K562 (cell line): ENCODE measurements around the gene SAP130. TPM values are rescaled to one million over a fixed set of nuclear protein-coding genes. Genes with fewer than 3 reads are reported as not detected.

Source experiments
- ATAC-seq: fragments of 200-7000 bp; cut with Tn5 transposase; 3 replicates; pipeline ENCODE4 v1.9.1; 2020; ENCODE audit warnings: moderate library complexity
- BruUV-seq: library from RNA; stranded (reverse); fragments of 400-500 nt; replicated peaks from 2 replicates; lab custom pipeline; 2021; lab: Mats Ljungman, UMichigan
- CTCF ChIA-PET: fragments of 300-600 bp; formaldehyde crosslinking; extraction: SDS; loops from one replicate; lab custom pipeline; 2021; ENCODE audit warnings: low intra/inter-chr PET ratio; lab: Yijun Ruan, JAX
- POLR2A ChIA-PET: fragments of 300-600, 350-650 bp; sonication (Branson Sonifier 250); formaldehyde crosslinking; extraction: SDS; loops from one replicate; lab custom pipeline; 2021; ENCODE audit warnings: antibody characterized with exemption, inconsistent platforms; lab: Yijun Ruan, JAX
- DNase-seq, 4 experiments: peaks; one replicate each; pipeline versions ENCODE4 v3.0.0 to v3.0.0-alpha.2; 2011 to 2018; ENCODE audit warnings: low spot score in 3 of 4, mixed read lengths in 3 of 4; ENCODE audit errors: extremely low read depth in 1 of 4
- FAIRE-seq: peaks from 2 replicates; lab custom pipeline; 2011; peaks lifted over from hg19 to GRCh38; lab: Jason Lieb, UNC
- H2AFZ ChIP-seq: 2 replicates; pipeline ENCODE4 v1.6.0; 2011; ENCODE audit warnings: low read depth, low read length, control low read depth, inconsistent platforms
- H3K27ac ChIP-seq: fragments of 200-600 bp; 3 replicates; pipeline ENCODE4 v1.8.0; 2011; ENCODE audit warnings: low read depth, mild to moderate bottlenecking, control low read depth, inconsistent platforms, low read length, moderate library complexity, mixed read lengths; ENCODE audit errors: extremely low read depth
- H3K27me3 ChIP-seq, 2 experiments: fragments of 300-600 bp in 1 of 2; 2 replicates in 1 of 2; 3 replicates in 1 of 2; pipeline versions ENCODE4 v1.6.0 to v1.8.0; 2011; ENCODE audit warnings: inconsistent platforms in 2 of 2, low read length in 2 of 2, mild to moderate bottlenecking in 1 of 2, mixed read lengths in 1 of 2, moderate library complexity in 1 of 2; ENCODE audit not compliant: control insufficient read depth in 2 of 2, insufficient read depth in 2 of 2
- H3K36me3 ChIP-seq: fragments of 300-600 bp; 3 replicates; pipeline ENCODE4 v1.8.0; 2011; ENCODE audit warnings: mild to moderate bottlenecking, low read length, inconsistent platforms; ENCODE audit not compliant: control insufficient read depth, insufficient read depth
- H3K4me1 ChIP-seq, 2 experiments: fragments of 200-600 bp in 1 of 2; replicated peaks in 1 of 2; 2 replicates in 1 of 2; 3 replicates in 1 of 2; pipeline versions ENCODE4 v1.5.1 to v1.8.0; 2011; ENCODE audit warnings: inconsistent platforms in 2 of 2, low read length in 2 of 2, mild to moderate bottlenecking in 1 of 2, mixed read lengths in 1 of 2, moderate library complexity in 1 of 2; ENCODE audit not compliant: control insufficient read depth in 2 of 2, insufficient read depth in 2 of 2
- H3K4me2 ChIP-seq: 2 replicates; pipeline ENCODE4 v1.6.1; 2011; ENCODE audit warnings: low read length, control low read depth, inconsistent platforms, mixed read lengths; ENCODE audit not compliant: insufficient read depth
- H3K4me3 ChIP-seq: fragments of 200-600 bp; sonication (generic), shearing (Covaris generic); 2 replicates; pipeline ENCODE4 v1.5.1; 2016; ENCODE audit warnings: control low read depth, inconsistent platforms
- H3K79me2 ChIP-seq: fragments of 200-600 bp; 3 replicates; pipeline ENCODE4 v1.8.0; 2011; ENCODE audit warnings: low read length, inconsistent platforms; ENCODE audit not compliant: control insufficient read depth, insufficient read depth
- H3K9ac ChIP-seq, 2 experiments: 2 replicates each; pipeline versions ENCODE4 v1.6.0 to v1.6.1; 2011; ENCODE audit warnings: low read depth in 2 of 2, low read length in 2 of 2, control low read depth in 1 of 2, inconsistent platforms in 1 of 2, mild to moderate bottlenecking in 1 of 2, mixed read lengths in 1 of 2; ENCODE audit not compliant: insufficient read depth in 1 of 2
- H3K9me1 ChIP-seq: one replicate; pipeline ENCODE4 v1.6.0; 2011; ENCODE audit warnings: inconsistent platforms, mild to moderate bottlenecking, low read length, moderate library complexity; ENCODE audit not compliant: control insufficient read depth, insufficient read depth
- H3K9me3 ChIP-seq: replicated peaks from 2 replicates; pipeline ENCODE4 v1.5.1; 2011; ENCODE audit warnings: low read depth, low read length, inconsistent platforms; ENCODE audit not compliant: control insufficient read depth, insufficient read depth
- H4K20me1 ChIP-seq: replicated peaks from 2 replicates; pipeline ENCODE4 v1.6.1; 2011; ENCODE audit warnings: low read length, inconsistent platforms, mixed read lengths; ENCODE audit not compliant: control insufficient read depth, insufficient read depth
- FOXA1 ChIP-seq: fragments of 450-650 bp; IDR thresholded peaks from 2 replicates; pipeline ENCODE4 v1.6.1; 2016; ENCODE audit warnings: mild to moderate bottlenecking, borderline replicate concordance
- HDAC1 ChIP-seq, 2 experiments: fragments of 450-650 bp; IDR thresholded peaks; 2 replicates each; pipeline ENCODE4 v1.6.1; 2016 to 2017; ENCODE audit warnings: inconsistent platforms in 1 of 2, mild to moderate bottlenecking in 1 of 2, moderate library complexity in 1 of 2
- MYC ChIP-seq, 2 experiments: fragments of 250-450 bp in 1 of 2; sonication (Bioruptor Pico) in 1 of 2; IDR thresholded peaks; 2 replicates each; pipeline versions ENCODE4 v1.5.1 to v1.6.1; 2012 to 2021; ENCODE audit warnings: low read depth in 2 of 2, borderline replicate concordance in 1 of 2, improper control_type of control experiment in 1 of 2, low read length in 1 of 2, mild to moderate bottlenecking in 1 of 2, moderate library complexity in 1 of 2
- NFE2L1 ChIP-seq: fragments of 450-650 bp; IDR thresholded peaks from 2 replicates; pipeline ENCODE4 v1.6.1; 2016; ENCODE audit warnings: missing genetic modification characterization, low read depth, mild to moderate bottlenecking, missing compliant biosample characterization, moderate library complexity, borderline replicate concordance
- NFIC ChIP-seq: fragments of 450-650 bp; IDR thresholded peaks from 2 replicates; pipeline ENCODE4 v1.6.1; 2017; ENCODE audit warnings: mild to moderate bottlenecking, inconsistent platforms
- NFIX ChIP-seq: fragments of 250-450 bp; sonication (Bioruptor Pico); IDR thresholded peaks from 2 replicates; pipeline ENCODE4 v1.4.0; 2020; ENCODE audit warnings: low read depth, mild to moderate bottlenecking, moderate library complexity
- SIN3B ChIP-seq: fragments of 450-650 bp; IDR thresholded peaks from 2 replicates; pipeline ENCODE4 v1.6.1; 2017; ENCODE audit warnings: low read depth, mild to moderate bottlenecking, moderate library complexity
- SMAD2 ChIP-seq: fragments of 150-350 bp; IDR thresholded peaks from 2 replicates; pipeline ENCODE4 v1.6.1; 2014; ENCODE audit warnings: low read depth, mild to moderate bottlenecking, low read length
- STAT5A ChIP-seq: IDR thresholded peaks from 2 replicates; pipeline ENCODE4 v1.6.1; 2012; ENCODE audit warnings: low read length, inconsistent platforms, borderline replicate concordance
- TCF7 ChIP-seq: sonication (generic); IDR thresholded peaks from 2 replicates; pipeline ENCODE4 v1.6.1; 2016; ENCODE audit warnings: antibody characterized with exemption, borderline replicate concordance
- TEAD4 ChIP-seq, 2 experiments: sonication (generic) in 1 of 2; formaldehyde crosslinking in 1 of 2; IDR thresholded peaks; 2 replicates each; pipeline versions ENCODE4 v1.6.1 to v1.8.0; 2012 to 2022; ENCODE audit warnings: borderline replicate concordance in 1 of 2, inconsistent platforms in 1 of 2, low read length in 1 of 2, mild to moderate bottlenecking in 1 of 2, missing genetic modification reagents in 1 of 2
- WHSC1 ChIP-seq: IDR thresholded peaks from one replicate; pipeline ENCODE4 v1.6.1; 2012; ENCODE audit warnings: low read length, control low read depth, inconsistent platforms
- ZNF584 ChIP-seq: fragments of 200-800 bp; sonication (Bioruptor generic); IDR thresholded peaks from 2 replicates; pipeline ENCODE4 v1.6.1; 2016; ENCODE audit warnings: low read depth, mild to moderate bottlenecking, missing genetic modification characterization, missing compliant biosample characterization
- ZNF644 ChIP-seq: fragments of 200-800 bp; sonication (Bioruptor generic); IDR thresholded peaks from 2 replicates; pipeline ENCODE4 v1.6.1; 2016; ENCODE audit warnings: low read depth, missing genetic modification characterization, missing compliant biosample characterization
- WGBS: fragments of 100-300 bp; shearing (Covaris generic); methylation state at CpG from one replicate; pipeline ENCODE4 v1.1.6; 2016; ENCODE audit warnings: low coverage, mixed read lengths; ENCODE audit not compliant: insufficient coverage; ENCODE audit errors: missing lambda C conversion rate; 5-methylcytosine and 5-hydroxymethylcytosine counted together
- in situ Hi-C: fragments of 300-500 bp; cut with MboI; formaldehyde crosslinking; loops from 4 replicates; pipeline ENCODE4 v1.15.0; 2018; ENCODE audit warnings: inconsistent platforms, mixed read lengths
- intact Hi-C: fragments of 100-400 bp; cut with micrococcal nuclease; formaldehyde crosslinking; loops from 2 replicates; pipeline ENCODE4 v1.14.2; 2022
- polyA plus RNA-seq, 8 experiments: library from polyadenylated mRNA; depleted of rRNA in 4 of 8; stranded (reverse) in 5 of 8; unstranded in 3 of 8; fragments of >200 nt; fragmentation: Nextera tagmentation in 2 of 8; fragmentation: Illumina TruSeq in 1 of 8; extraction: Ambion mirVana in 2 of 8; extraction: Trizol in 1 of 8; gene quantifications; 2 replicates each; pipeline versions ENCODE4 v1.2.1 to v1.2.3, GENCODE V29; 2011 to 2014; ENCODE audit warnings: inconsistent platforms in 1 of 8, missing spikeins in 1 of 8
- total RNA-seq, 7 experiments: library from RNA; depleted of rRNA in 6 of 7; stranded (reverse); fragments of >200 nt in 6 of 7; fragmentation: Illumina TruSeq in 2 of 7; extraction: Trizol in 2 of 7; gene quantifications; 2 replicates each; pipeline versions ENCODE4 v1.2.1 to v1.2.3, GENCODE V29; 2011 to 2021; ENCODE audit warnings: low replicate concordance in 1 of 7
- TF ChIP-seq, protein P1 (sequence below), 2 experiments: fragments of 200-800 bp in 1 of 2; sonication (Bioruptor generic) in 1 of 2; sonication (generic) in 1 of 2; formaldehyde crosslinking in 1 of 2; IDR thresholded peaks in 1 of 2; conservative IDR thresholded peaks in 1 of 2; 2 replicates each; pipeline versions ENCODE4 v1.5.0 to v1.6.1; 2016 to 2020; ENCODE audit warnings: missing compliant biosample characterization in 1 of 2, missing genetic modification characterization in 1 of 2, missing genetic modification reagents in 1 of 2

The SAP130 gene
- total and polyA plus RNA-seq, 9 of the 15 experiments (the other 6 are each of a cell fraction or from before 2014, with no cell fraction given), result 4.5 to 33.4 (median 7.4) TPM

DNA sequence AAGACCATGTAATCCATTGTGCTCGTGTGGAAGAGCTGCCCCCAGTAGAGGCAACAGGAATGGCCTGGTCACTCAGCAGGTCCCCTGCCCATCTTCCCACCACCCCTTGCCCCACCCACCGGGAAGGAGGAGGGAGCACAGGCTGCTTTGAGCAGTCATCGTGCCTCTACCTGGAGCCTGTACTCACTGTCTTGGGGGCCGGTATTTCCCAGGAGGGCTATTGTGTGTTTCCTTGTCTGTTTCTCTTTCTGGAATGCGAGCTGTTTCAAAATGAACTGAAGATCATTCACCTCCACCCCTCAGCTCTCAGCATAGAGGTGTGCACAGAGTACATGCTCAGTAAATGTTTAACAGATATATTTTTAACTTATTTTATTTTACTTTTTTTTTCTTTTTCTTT is 134.4 kb downstream of the SAP130 start (continued):
- TF ChIP-seq, protein P1, sequence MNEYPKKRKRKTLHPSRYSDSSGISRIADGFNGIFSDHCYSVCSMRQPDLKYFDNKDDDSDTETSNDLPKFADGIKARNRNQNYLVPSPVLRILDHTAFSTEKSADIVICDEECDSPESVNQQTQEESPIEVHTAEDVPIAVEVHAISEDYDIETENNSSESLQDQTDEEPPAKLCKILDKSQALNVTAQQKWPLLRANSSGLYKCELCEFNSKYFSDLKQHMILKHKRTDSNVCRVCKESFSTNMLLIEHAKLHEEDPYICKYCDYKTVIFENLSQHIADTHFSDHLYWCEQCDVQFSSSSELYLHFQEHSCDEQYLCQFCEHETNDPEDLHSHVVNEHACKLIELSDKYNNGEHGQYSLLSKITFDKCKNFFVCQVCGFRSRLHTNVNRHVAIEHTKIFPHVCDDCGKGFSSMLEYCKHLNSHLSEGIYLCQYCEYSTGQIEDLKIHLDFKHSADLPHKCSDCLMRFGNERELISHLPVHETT (CRISPR knock-in tag; conservative IDR thresholded peaks at IDR 0.05 in 1 of 2, IDR thresholded peaks at IDR 0.05 in 1 of 2), result no peak
- TF ChIP-seq WHSC1 (no peak), FOXA1 (no peak), NFIX (no peak)

DNA sequence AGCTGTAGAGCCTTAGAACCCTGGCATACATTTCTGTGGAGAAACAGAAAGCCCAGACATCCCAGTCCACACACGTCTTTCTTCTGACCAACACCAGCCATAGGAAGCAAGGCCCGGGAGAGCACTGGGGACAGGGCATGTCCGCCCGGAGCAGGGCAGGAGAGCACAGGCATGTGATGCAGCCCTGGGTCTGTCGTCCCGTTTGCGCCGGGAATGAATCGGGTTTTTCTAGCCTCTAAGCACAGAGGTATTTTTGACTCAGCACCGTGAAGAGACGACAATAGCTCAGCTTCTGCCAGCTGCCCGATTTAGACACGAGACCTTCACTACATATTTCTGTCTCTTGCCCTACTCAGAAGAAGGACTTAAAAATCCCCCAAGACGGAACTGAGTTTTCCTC is 134.8 kb downstream of the SAP130 start:
- no TSS peak for BruUV-seq
- ATAC-seq, result peak; percentile 34
- Histone ChIP-seq H3K9me3 (no peaks in the 10 kb centered on the region), H3K9me1 (no peaks in the 10 kb centered on the region), H3K4me1 (peaks cover 3 to 5% of the 10 kb centered on the region in 2 experiments; a peak in 3 of 5 replicates), H3K36me3 (no peaks in the 10 kb centered on the region), H2AFZ (peak overlapping the region; percentile 74), H3K27ac (no peak overlapping the region), H4K20me1 (no peaks in the 10 kb centered on the region), H3K4me2 (no peak overlapping the region), H3K27me3 (no peaks in the 10 kb centered on the region), H3K9ac (peak overlapping the region in 1 of 2 experiments; percentile 69; a peak in 1 of 4 replicates), H3K4me3 (no peak overlapping the region), H3K79me2 (no peaks in the 10 kb centered on the region)
- FAIRE-seq, result no peak
- intact Hi-C loops (no loop called here), in situ Hi-C loops (no loop called here)
- WGBS, result 45% methylated on average over 12 of the region's 14 CpGs
- DNase-seq, result no peak
- ChIA-PET POLR2A (interaction anchor here (0.6 to 1.1 kb wide), 3 partner anchors 9 to 81 kb away, joined by 3 read pairs; no protein-coding TSS in a partner anchor), CTCF (no interaction called here)
- TF ChIP-seq HDAC1 (IDR thresholded peaks at IDR 0.05) (no peak), SMAD2 (no peak), MYC (IDR thresholded peaks at IDR 0.05; ENCODE audit: low read depth, low read length) (no peak), MYC (CRISPR knock-in tag; IDR thresholded peaks at IDR 0.05; ENCODE audit: borderline replicate concordance, low read depth) (no peak), NFE2L1 (tag) (no peak), STAT5A (no peak), SIN3B (no peak), TCF7 (no peak), TEAD4 (IDR thresholded peaks at IDR 0.05; ENCODE audit: low read length) (no peak), TEAD4 (CRISPR knock-in tag; IDR thresholded peaks at IDR 0.05; ENCODE audit: borderline replicate concordance) (no peak), NFIC (no peak), ZNF644 (tag) (no peak), ZNF584 (CRISPR knock-in tag) (no peak)
